OCI-LY1 (cell line): Measurements from ENCODE around the gene CPPED1.

Source experiments
- H2AFZ ChIP-seq: fragments of 200-600 bp; sonication (generic), shearing (Covaris generic); 2 replicates; pipeline ENCODE4 v1.6.0; 2014; ENCODE audit warnings: antibody characterized with exemption, mild to moderate bottlenecking, low read length
- H3F3A ChIP-seq: fragments of 200-600 bp; sonication (generic), shearing (Covaris generic); 2 replicates; pipeline ENCODE4 v1.6.0; 2014; ENCODE audit warnings: mild to moderate bottlenecking, antibody characterized with exemption, low read length, moderate library complexity; ENCODE audit not compliant: insufficient read depth
- H3K27ac ChIP-seq: fragments of 200-600 bp; sonication (generic); 2 replicates; pipeline ENCODE4 v1.5.1; 2014; ENCODE audit warnings: low read length, mixed run types, mild to moderate bottlenecking, low read depth; ENCODE audit not compliant: poor library complexity, severe bottlenecking
- H3K27me3 ChIP-seq: fragments of 200-600 bp; sonication (generic); 2 replicates; pipeline ENCODE4 v1.6.0; 2014; ENCODE audit warnings: antibody characterized with exemption, mild to moderate bottlenecking, low read length, moderate library complexity; ENCODE audit not compliant: insufficient read depth
- H3K36me3 ChIP-seq: fragments of 200-600 bp; sonication (generic); 2 replicates; pipeline ENCODE4 v1.6.1; 2014; ENCODE audit warnings: mild to moderate bottlenecking, antibody characterized with exemption, low read length, moderate library complexity, mixed read lengths; ENCODE audit not compliant: insufficient read depth
- H3K4me1 ChIP-seq: fragments of 200-600 bp; sonication (generic); 2 replicates; pipeline ENCODE4 v1.5.1; 2014; ENCODE audit warnings: mild to moderate bottlenecking, low read length, moderate library complexity; ENCODE audit not compliant: insufficient read depth, severe bottlenecking
- H3K4me2 ChIP-seq: fragments of 200-600 bp; sonication (generic), shearing (Covaris generic); 2 replicates; pipeline ENCODE4 v1.6.1; 2014; ENCODE audit warnings: low read length
- H3K4me3 ChIP-seq: fragments of 200-600 bp; sonication (generic); 2 replicates; pipeline ENCODE4 v1.5.1; 2014; ENCODE audit warnings: low read length, low read depth, mild to moderate bottlenecking, mixed read lengths; ENCODE audit not compliant: poor library complexity, severe bottlenecking
- H3K79me2 ChIP-seq: fragments of 200-600 bp; shearing (Covaris generic); 2 replicates; pipeline ENCODE4 v1.6.1; 2016; ENCODE audit warnings: mixed run types, low read length, mixed read lengths; ENCODE audit not compliant: insufficient read depth
- H3K9ac ChIP-seq: fragments of 200-600 bp; sonication (generic), shearing (Covaris generic); 2 replicates; pipeline ENCODE4 v1.6.1; 2014; ENCODE audit warnings: mild to moderate bottlenecking, low read length, mixed read lengths
- H3K9me2 ChIP-seq: fragments of 200-600 bp; sonication (generic), shearing (Covaris generic); 2 replicates; pipeline ENCODE4 v1.6.1; 2014; ENCODE audit warnings: low read depth, mild to moderate bottlenecking, low read length, mixed read lengths
- H3K9me3 ChIP-seq: fragments of 200-600 bp; shearing (Covaris generic); 2 replicates; pipeline ENCODE4 v1.6.1; 2014; ENCODE audit warnings: low read length, mixed read lengths
- H4K20me1 ChIP-seq: fragments of 200-600 bp; sonication (generic), shearing (Covaris generic); 2 replicates; pipeline ENCODE4 v1.6.0; 2016; ENCODE audit warnings: mild to moderate bottlenecking, low read length; ENCODE audit not compliant: insufficient read depth
- EZH2 ChIP-seq: fragments of 200-600 bp; sonication (generic), shearing (Covaris generic); IDR thresholded peaks from 2 replicates; pipeline ENCODE4 v1.8.0; 2017; ENCODE audit warnings: borderline replicate concordance, mixed run types, mild to moderate bottlenecking, antibody characterized with exemption, low read length, moderate library complexity, mixed read lengths
- TF ChIP-seq, protein P1 (sequence below): fragments of 200-600 bp; sonication (generic), shearing (Covaris generic); IDR thresholded peaks from 2 replicates; pipeline ENCODE4 v1.5.1; 2017; ENCODE audit warnings: mild to moderate bottlenecking, antibody characterized with exemption, low read length, moderate library complexity, mixed read lengths

The CPPED1 gene

DNA sequence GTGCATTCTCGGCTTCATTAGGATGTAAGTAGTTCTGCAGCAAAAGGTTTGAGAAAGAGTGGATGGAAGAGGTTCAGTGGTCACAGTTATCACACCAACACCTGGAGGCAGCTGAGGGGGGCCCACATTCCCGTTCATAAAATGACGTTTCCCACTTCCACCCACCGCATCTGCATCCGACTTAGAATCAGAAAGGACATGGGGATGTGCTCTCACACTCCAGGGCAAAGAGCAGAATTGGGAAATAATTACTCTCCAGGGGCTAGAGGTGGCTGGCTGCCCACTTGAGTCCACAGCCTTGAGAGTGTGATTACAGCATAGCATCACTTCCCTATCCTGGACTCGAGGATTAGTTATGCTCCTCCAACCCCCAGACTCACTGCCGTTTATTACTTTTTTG lies 122.0 kb downstream of the CPPED1 start:
- no peaks in the 10 kb centered on the region for H3K79me2 ChIP-seq

DNA sequence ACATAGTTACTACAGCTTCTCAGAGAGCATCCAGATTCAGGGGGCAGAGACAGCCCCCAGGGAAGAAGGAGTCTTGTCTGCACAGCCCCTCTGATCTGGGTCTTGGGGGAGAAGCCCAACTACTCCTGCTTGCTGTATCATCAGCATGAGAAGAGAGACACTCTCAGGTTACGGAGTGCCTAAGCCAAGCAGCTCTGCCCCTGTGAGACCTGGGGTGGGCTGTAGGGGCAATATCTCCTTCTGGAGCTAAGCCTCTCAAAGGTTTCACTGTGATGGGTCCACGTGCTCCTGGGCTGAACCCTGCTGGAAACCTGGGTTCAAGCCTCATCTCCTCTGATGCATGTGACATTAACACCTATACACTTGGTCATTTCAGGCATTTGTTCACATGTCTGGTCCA lies 123.2 kb downstream of the CPPED1 start:
- no peak overlapping the region for H3K4me2 ChIP-seq
- H3K79me2 ChIP-seq, result no peaks in the 10 kb centered on the region
- H3K4me1 ChIP-seq, result no peaks in the 10 kb centered on the region
- no peak overlapping the region for H2AFZ ChIP-seq
- no peaks in the 10 kb centered on the region for H3F3A ChIP-seq
- H3K9me3 ChIP-seq, result no peaks in the 10 kb centered on the region
- 0 out of 2 replicates have a peak, but pooled peaks cover 1% of the 10 kb centered on the region for H3K27me3 ChIP-seq
- H3K9ac ChIP-seq, result no peak overlapping the region
- H4K20me1 ChIP-seq, result no peaks in the 10 kb centered on the region
- no peak overlapping the region for H3K27ac ChIP-seq
- H3K36me3 ChIP-seq, result no peaks in the 10 kb centered on the region
- H3K4me3 ChIP-seq, result no peak overlapping the region
- TF ChIP-seq EZH2, result no peak
- TF ChIP-seq, protein P1, sequence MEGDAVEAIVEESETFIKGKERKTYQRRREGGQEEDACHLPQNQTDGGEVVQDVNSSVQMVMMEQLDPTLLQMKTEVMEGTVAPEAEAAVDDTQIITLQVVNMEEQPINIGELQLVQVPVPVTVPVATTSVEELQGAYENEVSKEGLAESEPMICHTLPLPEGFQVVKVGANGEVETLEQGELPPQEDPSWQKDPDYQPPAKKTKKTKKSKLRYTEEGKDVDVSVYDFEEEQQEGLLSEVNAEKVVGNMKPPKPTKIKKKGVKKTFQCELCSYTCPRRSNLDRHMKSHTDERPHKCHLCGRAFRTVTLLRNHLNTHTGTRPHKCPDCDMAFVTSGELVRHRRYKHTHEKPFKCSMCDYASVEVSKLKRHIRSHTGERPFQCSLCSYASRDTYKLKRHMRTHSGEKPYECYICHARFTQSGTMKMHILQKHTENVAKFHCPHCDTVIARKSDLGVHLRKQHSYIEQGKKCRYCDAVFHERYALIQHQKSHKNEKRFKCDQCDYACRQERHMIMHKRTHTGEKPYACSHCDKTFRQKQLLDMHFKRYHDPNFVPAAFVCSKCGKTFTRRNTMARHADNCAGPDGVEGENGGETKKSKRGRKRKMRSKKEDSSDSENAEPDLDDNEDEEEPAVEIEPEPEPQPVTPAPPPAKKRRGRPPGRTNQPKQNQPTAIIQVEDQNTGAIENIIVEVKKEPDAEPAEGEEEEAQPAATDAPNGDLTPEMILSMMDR, result no peak
- no peaks in the 10 kb centered on the region for H3K9me2 ChIP-seq

More for the DNA sequence above, 122.0 kb downstream of the CPPED1 start:
- Histone ChIP-seq H4K20me1 (no peaks in the 10 kb centered on the region), H3F3A (no peaks in the 10 kb centered on the region), H3K9me3 (no peaks in the 10 kb centered on the region), H3K9ac (no peak overlapping the region), H3K4me3 (no peak overlapping the region), H2AFZ (no peak overlapping the region), H3K4me2 (no peak overlapping the region), H3K36me3 (no peaks in the 10 kb centered on the region), H3K9me2 (no peaks in the 10 kb centered on the region), H3K27me3 (0 out of 2 replicates have a peak, but pooled peaks cover 3% of the 10 kb centered on the region), H3K4me1 (no peaks in the 10 kb centered on the region), H3K27ac (no peak overlapping the region)
- TF ChIP-seq EZH2, result no peak
- TF ChIP-seq, protein P1, result no peak

DNA sequence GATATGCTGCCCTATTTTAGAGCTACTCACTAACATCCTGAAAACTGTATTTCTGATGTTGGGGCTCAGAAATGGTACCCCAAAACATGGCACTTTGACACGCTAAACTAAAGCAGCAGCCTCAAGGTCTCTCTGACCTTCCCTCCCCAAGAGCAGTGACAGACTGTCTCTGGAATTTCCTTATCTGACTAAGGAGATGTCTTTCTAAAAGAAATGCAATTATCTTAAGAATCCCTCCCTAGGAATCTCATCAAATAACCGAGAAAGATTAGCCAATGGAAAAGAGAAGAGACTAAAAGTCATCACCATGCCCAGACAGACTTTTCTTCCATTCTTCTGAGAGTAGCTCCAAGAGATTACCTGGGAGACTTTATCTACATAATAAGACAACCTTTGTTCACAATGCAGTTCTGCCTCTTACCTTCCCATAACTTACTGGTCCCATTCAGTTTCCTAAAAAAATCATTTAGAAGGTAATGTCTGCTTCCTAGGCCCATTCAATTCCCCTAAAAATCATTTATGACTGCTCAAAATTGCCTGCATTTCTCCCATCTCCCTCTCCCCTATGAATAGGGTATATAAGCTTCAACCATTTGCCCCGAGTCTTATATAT lies 123.9 kb downstream of the CPPED1 start:
- no peaks in the 10 kb centered on the region for H3K4me1 ChIP-seq

More for the DNA sequence above, 123.9 kb downstream of the CPPED1 start:
- Histone ChIP-seq H3F3A (no peaks in the 10 kb centered on the region), H3K4me2 (no peak overlapping the region), H3K36me3 (no peaks in the 10 kb centered on the region), H4K20me1 (no peaks in the 10 kb centered on the region), H3K27ac (no peak overlapping the region), H3K79me2 (no peaks in the 10 kb centered on the region), H3K27me3 (no peaks in the 10 kb centered on the region), H3K9me3 (no peaks in the 10 kb centered on the region), H3K9ac (no peak overlapping the region), H3K4me3 (no peak overlapping the region), H3K9me2 (no peaks in the 10 kb centered on the region), H2AFZ (no peak overlapping the region)
- TF ChIP-seq, protein P1, result no peak
- TF ChIP-seq EZH2, result no peak
